Activated naive CD8-positive, alpha-beta T cell treated with anti-CD3 and anti-CD28 coated beads, Interleukin-2, amount 10 ng/mL, durations not matched to agents 7 days and 5 days (primary cell): ENCODE results near the gene KIF21A. TPM values are rescaled to one million over a fixed set of nuclear protein-coding genes. Genes with fewer than 3 reads are reported as not detected.

ENCODE experiments used
- total RNA-seq, 2 experiments: library from RNA; stranded (reverse); gene quantifications; one replicate each; pipeline ENCODE4 v1.2.3, GENCODE V29; 2021

KIF21A gene
- total RNA-seq, 2 experiments from 2014 or later: 19.6 to 21.4 TPM

Other genes starting within 250 kb of the KIF21A start
- 10 to 100 TPM; 30.8 TPM for gene ABCD2, start 176.7 kb upstream of the KIF21A start, total RNA-seq